K562 (cell line): ENCODE measurements around the gene PARK7. TPM values are rescaled to one million over a fixed set of nuclear protein-coding genes. Genes with fewer than 3 reads are reported as not detected.

Experiments used
- CCAR2 ChIP-seq: fragments of 200-400 bp; formaldehyde crosslinking; IDR thresholded peaks from 2 replicates; pipeline ENCODE4 v1.6.1; 2017; ENCODE audit warnings: mild to moderate bottlenecking, low read depth, low read length
- CXXC5 ChIP-seq: fragments of 250-450 bp; sonication (Bioruptor Pico); IDR thresholded peaks from 2 replicates; pipeline ENCODE4 v1.8.0; 2022; ENCODE audit warnings: inconsistent platforms, mild to moderate bottlenecking, moderate library complexity
- DNMT1 ChIP-seq: fragments of 450-650 bp; IDR thresholded peaks from 2 replicates; pipeline ENCODE4 v1.6.1; 2016; ENCODE audit warnings: antibody characterized with exemption, mild to moderate bottlenecking
- HNRNPLL ChIP-seq: fragments of 200-400 bp; formaldehyde crosslinking; IDR thresholded peaks from 2 replicates; pipeline ENCODE4 v1.6.1; 2017; ENCODE audit warnings: low read length, low read depth, mild to moderate bottlenecking; ENCODE audit not compliant: poor library complexity, severe bottlenecking
- MBD1 ChIP-seq: fragments of 250-450 bp; sonication (Bioruptor Pico); IDR thresholded peaks from 2 replicates; pipeline ENCODE4 v1.8.0; 2022; ENCODE audit warnings: inconsistent platforms
- POLR2A ChIP-seq: fragments of 450-650 bp; conservative IDR thresholded peaks from 2 replicates; pipeline ENCODE4 v1.6.1; 2016
- RBM17 ChIP-seq: fragments of 200-400 bp; formaldehyde crosslinking; IDR thresholded peaks from 2 replicates; pipeline ENCODE4 v1.6.1; 2017; ENCODE audit warnings: low read depth, mild to moderate bottlenecking, low read length, borderline replicate concordance
- SIX5 ChIP-seq, 2 experiments: IDR thresholded peaks; 2 replicates each; pipeline ENCODE4 v1.6.1; 2011; ENCODE audit warnings: low read length in 2 of 2, borderline replicate concordance in 1 of 2, low read depth in 1 of 2, mild to moderate bottlenecking in 1 of 2, moderate library complexity in 1 of 2; ENCODE audit not compliant: insufficient read depth in 1 of 2
- ZBTB2 ChIP-seq: fragments of 450-650 bp; IDR thresholded peaks from 2 replicates; pipeline ENCODE4 v1.6.1; 2016; ENCODE audit warnings: antibody characterized with exemption
- ZNF263 ChIP-seq: sonication (generic); formaldehyde crosslinking; IDR thresholded peaks from 2 replicates; pipeline ENCODE4 v1.8.0; 2022; ENCODE audit warnings: mild to moderate bottlenecking, missing genetic modification reagents, borderline replicate concordance
- ZNF354B ChIP-seq: fragments of 250-450 bp; sonication (Bioruptor Pico); IDR thresholded peaks from 2 replicates; pipeline ENCODE4 v1.4.0; 2020
- polyA plus RNA-seq, 8 experiments: library from polyadenylated mRNA; depleted of rRNA in 4 of 8; stranded (reverse) in 5 of 8; unstranded in 3 of 8; fragments of >200 nt; fragmentation: Nextera tagmentation in 2 of 8; fragmentation: Illumina TruSeq in 1 of 8; extraction: Ambion mirVana in 2 of 8; extraction: Trizol in 1 of 8; gene quantifications; 2 replicates each; pipeline versions ENCODE4 v1.2.1 to v1.2.3, GENCODE V29; 2011 to 2014; ENCODE audit warnings: inconsistent platforms in 1 of 8, missing spikeins in 1 of 8
- total RNA-seq, 7 experiments: library from RNA; depleted of rRNA in 6 of 7; stranded (reverse); fragments of >200 nt in 6 of 7; fragmentation: Illumina TruSeq in 2 of 7; extraction: Trizol in 2 of 7; gene quantifications; 2 replicates each; pipeline versions ENCODE4 v1.2.1 to v1.2.3, GENCODE V29; 2011 to 2021; ENCODE audit warnings: low replicate concordance in 1 of 7
- TF ChIP-seq, protein P1 (sequence below): fragments of 450-650 bp; IDR thresholded peaks from 2 replicates; pipeline ENCODE4 v1.6.1; 2014; ENCODE audit warnings: low read depth, mild to moderate bottlenecking, moderate library complexity, borderline replicate concordance
- TF ChIP-seq, protein P2 (sequence below): sonication (generic); formaldehyde crosslinking; IDR thresholded peaks from 2 replicates; pipeline ENCODE4 v1.4.0; 2020; ENCODE audit warnings: mild to moderate bottlenecking, missing genetic modification reagents

Gene PARK7
- total and polyA plus RNA-seq, 9 of the 15 experiments (the other 6 are each of a cell fraction or from before 2014, with no cell fraction given) = 374 to 1,298 (median 484) TPM

DNA sequence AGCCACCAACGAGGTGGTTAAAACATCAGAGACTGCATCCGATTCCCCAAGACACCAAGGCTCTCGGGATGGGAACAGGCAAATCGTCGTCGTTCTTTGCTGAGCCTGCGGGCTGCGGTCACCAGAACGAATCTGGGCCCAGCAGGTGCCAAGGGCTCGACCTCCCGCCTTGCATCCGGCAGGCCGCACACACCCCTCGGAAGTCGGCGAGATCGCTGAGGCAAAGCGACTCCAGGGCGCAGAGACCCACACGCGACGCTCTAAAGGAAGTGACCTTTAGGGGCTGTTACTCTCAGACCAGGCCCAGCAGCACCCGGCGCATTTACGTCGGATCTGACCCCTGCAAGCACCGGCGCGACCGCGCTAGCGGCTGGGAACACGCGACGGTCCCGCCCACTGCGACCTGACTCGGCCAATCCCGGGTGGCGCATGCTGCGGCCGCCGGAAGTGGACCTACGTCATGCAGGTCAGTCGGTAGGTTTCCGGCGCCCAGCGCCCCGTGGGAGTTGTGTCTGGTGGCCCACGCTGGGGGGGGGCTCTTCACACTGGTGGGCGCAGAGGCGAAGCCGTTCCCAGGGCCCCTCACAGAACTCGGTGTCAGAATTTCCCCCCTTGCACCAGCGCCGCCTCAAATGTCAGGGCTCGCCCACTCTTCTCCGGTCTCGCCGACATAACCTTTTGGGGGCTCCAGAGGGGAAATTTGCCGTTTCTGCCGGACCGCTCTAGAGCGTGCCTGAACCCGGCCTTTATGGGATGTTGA, 7.5 kb upstream of the PARK7 start (continued):
- TF ChIP-seq, protein P1, sequence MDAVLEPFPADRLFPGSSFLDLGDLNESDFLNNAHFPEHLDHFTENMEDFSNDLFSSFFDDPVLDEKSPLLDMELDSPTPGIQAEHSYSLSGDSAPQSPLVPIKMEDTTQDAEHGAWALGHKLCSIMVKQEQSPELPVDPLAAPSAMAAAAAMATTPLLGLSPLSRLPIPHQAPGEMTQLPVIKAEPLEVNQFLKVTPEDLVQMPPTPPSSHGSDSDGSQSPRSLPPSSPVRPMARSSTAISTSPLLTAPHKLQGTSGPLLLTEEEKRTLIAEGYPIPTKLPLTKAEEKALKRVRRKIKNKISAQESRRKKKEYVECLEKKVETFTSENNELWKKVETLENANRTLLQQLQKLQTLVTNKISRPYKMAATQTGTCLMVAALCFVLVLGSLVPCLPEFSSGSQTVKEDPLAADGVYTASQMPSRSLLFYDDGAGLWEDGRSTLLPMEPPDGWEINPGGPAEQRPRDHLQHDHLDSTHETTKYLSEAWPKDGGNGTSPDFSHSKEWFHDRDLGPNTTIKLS = peak; percentile 80; the same call in 1 of the 2 replicates
- peak; percentile 84 for TF ChIP-seq ZBTB2
- no peak for TF ChIP-seq MBD1 (CRISPR knock-in tag)
- TF ChIP-seq HNRNPLL = peak; percentile 67
- peak; percentile 91 for TF ChIP-seq CXXC5 (CRISPR knock-in tag)
- TF ChIP-seq ZNF354B = no peak
- no peak for TF ChIP-seq DNMT1
- TF ChIP-seq RBM17 = no peak
- TF ChIP-seq SIX5 (IDR thresholded peaks at IDR 0.05; ENCODE audit: borderline replicate concordance in 1 of 2, insufficient read depth in 1 of 2, low read depth in 1 of 2, low read length in 2 of 2) = no peak
- TF ChIP-seq ZNF263 (CRISPR knock-in tag) = peak; percentile 69
- TF ChIP-seq CCAR2 = no peak
- peak; percentile 89 for TF ChIP-seq POLR2A
- TF ChIP-seq, protein P2, sequence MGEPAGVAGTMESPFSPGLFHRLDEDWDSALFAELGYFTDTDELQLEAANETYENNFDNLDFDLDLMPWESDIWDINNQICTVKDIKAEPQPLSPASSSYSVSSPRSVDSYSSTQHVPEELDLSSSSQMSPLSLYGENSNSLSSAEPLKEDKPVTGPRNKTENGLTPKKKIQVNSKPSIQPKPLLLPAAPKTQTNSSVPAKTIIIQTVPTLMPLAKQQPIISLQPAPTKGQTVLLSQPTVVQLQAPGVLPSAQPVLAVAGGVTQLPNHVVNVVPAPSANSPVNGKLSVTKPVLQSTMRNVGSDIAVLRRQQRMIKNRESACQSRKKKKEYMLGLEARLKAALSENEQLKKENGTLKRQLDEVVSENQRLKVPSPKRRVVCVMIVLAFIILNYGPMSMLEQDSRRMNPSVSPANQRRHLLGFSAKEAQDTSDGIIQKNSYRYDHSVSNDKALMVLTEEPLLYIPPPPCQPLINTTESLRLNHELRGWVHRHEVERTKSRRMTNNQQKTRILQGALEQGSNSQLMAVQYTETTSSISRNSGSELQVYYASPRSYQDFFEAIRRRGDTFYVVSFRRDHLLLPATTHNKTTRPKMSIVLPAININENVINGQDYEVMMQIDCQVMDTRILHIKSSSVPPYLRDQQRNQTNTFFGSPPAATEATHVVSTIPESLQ (CRISPR knock-in tag) = 0 out of 2 replicates have a peak, but pooled peaks have one; percentile 19
